Hypothalamus (tissue), 51 donors: Measurements from ENCODE around the gene EMX1.

Experiments
- DNase-seq, 51 donors: peaks; one replicate each; lab custom pipeline; 2025; lab: John Stamatoyannopoulos, UW

Gene EMX1

GRCh38 chr2:72956050-72956395, 38.7 kb downstream of the EMX1 start:
- DNase-seq, result no peak

- peak in 1 of 51 donors; percentile 6 for DNase-seq
Observed at GRCh38 chr2:72956936-72957335, 39.6 kb downstream of the EMX1 start.

GRCh38 chr2:72958542-72959385, 41.4 kb downstream of the EMX1 start:
- DNase-seq, result no peak

- no peak for DNase-seq
Observed at GRCh38 chr2:72959554-72959953, 42.2 kb downstream of the EMX1 start.

GRCh38 chr2:72959995-72960981, 43.0 kb downstream of the EMX1 start:
- no peak for DNase-seq

GRCh38 chr2:72961036-72961720, 43.9 kb downstream of the EMX1 start:
- DNase-seq, result no peak

GRCh38 chr2:72961853-72962468, 44.6 kb downstream of the EMX1 start:
- DNase-seq, result no peak

- DNase-seq, result no peak
Observed at GRCh38 chr2:72962911-72963310, 45.6 kb downstream of the EMX1 start.

GRCh38 chr2:72963423-72964145, 46.3 kb downstream of the EMX1 start:
- no peak for DNase-seq

GRCh38 chr2:72964146-72964525, 46.8 kb downstream of the EMX1 start:
- DNase-seq, result no peak

GRCh38 chr2:72965016-72965415, 47.7 kb downstream of the EMX1 start:
- no peak for DNase-seq

GRCh38 chr2:72965770-72966450, 48.6 kb downstream of the EMX1 start:
- no peak for DNase-seq

- no peak for DNase-seq
Observed at GRCh38 chr2:72968286-72968685, 51.0 kb downstream of the EMX1 start.

- DNase-seq, result no peak
Observed at GRCh38 chr2:72969706-72970105, 52.4 kb downstream of the EMX1 start.

- no peak for DNase-seq
Observed at GRCh38 chr2:72971036-72971435, 53.7 kb downstream of the EMX1 start.

GRCh38 chr2:72972352-72973136, 55.2 kb downstream of the EMX1 start:
- no peak for DNase-seq

- no peak for DNase-seq
Observed at GRCh38 chr2:72973137-72973535, 55.8 kb downstream of the EMX1 start.
